Thyroid gland (tissue), 4 donors: Measurements from ENCODE around the gene FIS1.

Source experiments
- POLR2A ChIP-seq, 2 donors: fragments of 450-650 bp; IDR thresholded peaks; one replicate each; pipeline ENCODE4 v1.6.1; 2017; ENCODE audit warnings: antibody characterized with exemption in 2 of 2, mild to moderate bottlenecking in 2 of 2, moderate library complexity in 1 of 2
- TF ChIP-seq, protein P1 (sequence below), 6 experiments: fragments of 200-600 bp in 3 of 6; fragments of 450-650 bp in 3 of 6; sonication (generic) in 3 of 6; IDR thresholded peaks; one replicate each; pipeline ENCODE4 v1.5.1; 2016 to 2019; ENCODE audit warnings: antibody characterized with exemption in 6 of 6, mild to moderate bottlenecking in 2 of 6, inconsistent platforms in 1 of 6, moderate library complexity in 1 of 6

DNA sequence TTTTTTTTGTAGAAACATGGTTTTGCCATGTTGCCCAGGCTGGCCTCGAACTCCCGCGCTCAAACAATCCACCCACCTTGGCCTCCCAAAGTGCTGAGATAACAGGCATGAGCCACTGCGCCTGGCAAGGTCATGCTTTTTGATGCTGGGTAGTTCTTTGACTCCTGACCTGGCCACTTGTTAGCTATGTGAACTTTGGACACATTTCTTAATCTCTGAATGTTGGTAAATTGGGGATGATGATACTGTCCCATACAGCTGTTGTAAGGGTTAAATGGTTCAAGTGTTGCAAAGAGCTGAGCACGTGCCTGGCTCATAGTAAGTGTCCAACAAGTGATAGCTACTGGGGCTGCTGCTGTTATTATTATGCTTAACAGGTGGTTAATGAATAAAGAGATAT lies 24.6 kb downstream of the FIS1 start:
- no peak for TF ChIP-seq POLR2A (IDR thresholded peaks at IDR 0.05)
- TF ChIP-seq, protein P1, sequence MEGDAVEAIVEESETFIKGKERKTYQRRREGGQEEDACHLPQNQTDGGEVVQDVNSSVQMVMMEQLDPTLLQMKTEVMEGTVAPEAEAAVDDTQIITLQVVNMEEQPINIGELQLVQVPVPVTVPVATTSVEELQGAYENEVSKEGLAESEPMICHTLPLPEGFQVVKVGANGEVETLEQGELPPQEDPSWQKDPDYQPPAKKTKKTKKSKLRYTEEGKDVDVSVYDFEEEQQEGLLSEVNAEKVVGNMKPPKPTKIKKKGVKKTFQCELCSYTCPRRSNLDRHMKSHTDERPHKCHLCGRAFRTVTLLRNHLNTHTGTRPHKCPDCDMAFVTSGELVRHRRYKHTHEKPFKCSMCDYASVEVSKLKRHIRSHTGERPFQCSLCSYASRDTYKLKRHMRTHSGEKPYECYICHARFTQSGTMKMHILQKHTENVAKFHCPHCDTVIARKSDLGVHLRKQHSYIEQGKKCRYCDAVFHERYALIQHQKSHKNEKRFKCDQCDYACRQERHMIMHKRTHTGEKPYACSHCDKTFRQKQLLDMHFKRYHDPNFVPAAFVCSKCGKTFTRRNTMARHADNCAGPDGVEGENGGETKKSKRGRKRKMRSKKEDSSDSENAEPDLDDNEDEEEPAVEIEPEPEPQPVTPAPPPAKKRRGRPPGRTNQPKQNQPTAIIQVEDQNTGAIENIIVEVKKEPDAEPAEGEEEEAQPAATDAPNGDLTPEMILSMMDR (IDR thresholded peaks at IDR 0.05): no peak
